ENCODE results near the gene RBKS. TPM values are rescaled to one million over a fixed set of nuclear protein-coding genes. Genes with fewer than 3 reads are reported as not detected.

RBKS gene
- total RNA-seq, 4 donors from 2014 or later: 1.5 to 3.1 (median 2.1) TPM

- TF ChIP-seq CTCF (IDR thresholded peaks at IDR 0.05; ENCODE audit: low read depth): no peak
These were observed 138.8 kb downstream of the RBKS start for GRCh38 chr2:27751377-27751776.

- no peak for TF ChIP-seq CTCF (IDR thresholded peaks at IDR 0.05; ENCODE audit: low read depth)
These were observed 142.3 kb downstream of the RBKS start for GRCh38 chr2:27747827-27748352.

- TF ChIP-seq CTCF (IDR thresholded peaks at IDR 0.05; ENCODE audit: low read depth): no peak
These were observed 143.9 kb downstream of the RBKS start for GRCh38 chr2:27746325-27746724.

GRCh38 chr2:27742571-27742970, 147.6 kb downstream of the RBKS start:
- TF ChIP-seq CTCF (IDR thresholded peaks at IDR 0.05; ENCODE audit: low read depth): no peak

GRCh38 chr2:27741673-27742072, 148.5 kb downstream of the RBKS start:
- TF ChIP-seq CTCF (IDR thresholded peaks at IDR 0.05; ENCODE audit: low read depth): no peak

- TF ChIP-seq CTCF (IDR thresholded peaks at IDR 0.05; ENCODE audit: low read depth): no peak
These were observed 151.2 kb downstream of the RBKS start for GRCh38 chr2:27739058-27739373.

GRCh38 chr2:27738349-27739057, 151.7 kb downstream of the RBKS start:
- TF ChIP-seq CTCF (IDR thresholded peaks at IDR 0.05; ENCODE audit: low read depth): no peak
